NOMO-1 treated with dmso at 0.1 percent for 144 hours (cell line): Measurements from ENCODE around the gene SORCS2.

Experiments used
- DNase-seq: peaks from one replicate; lab custom pipeline; 2025; ENCODE audit not compliant: unreplicated experiment; lab: John Stamatoyannopoulos, UW

SORCS2 gene

GRCh38 chr4:7747062-7747385 lies 554.7 kb downstream of the SORCS2 start:
- DNase-seq: no peak

DNA sequence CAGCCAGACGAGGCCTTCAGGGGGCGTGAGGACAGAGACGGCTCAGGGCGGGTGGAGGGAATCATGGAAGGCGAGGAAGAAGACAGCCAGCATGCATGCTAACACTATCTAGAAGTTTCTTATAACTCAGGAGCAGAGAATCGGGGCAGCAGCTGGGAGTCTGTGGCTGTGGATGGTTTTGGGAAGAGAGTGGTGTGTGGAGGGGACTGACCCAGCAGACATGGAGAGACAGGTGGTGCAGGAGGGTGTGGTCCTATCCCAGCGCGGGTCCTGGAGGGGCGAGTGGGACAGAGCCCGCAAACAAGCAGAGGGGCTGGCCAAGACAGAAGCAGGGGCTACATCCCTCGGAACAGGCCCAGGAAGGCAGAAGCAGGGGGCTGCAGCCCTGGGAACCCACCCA lies 555.2 kb downstream of the SORCS2 start:
- DNase-seq: no peak

- no peak for DNase-seq
Observed at GRCh38 chr4:7750523-7750922, 558.2 kb downstream of the SORCS2 start.

DNA sequence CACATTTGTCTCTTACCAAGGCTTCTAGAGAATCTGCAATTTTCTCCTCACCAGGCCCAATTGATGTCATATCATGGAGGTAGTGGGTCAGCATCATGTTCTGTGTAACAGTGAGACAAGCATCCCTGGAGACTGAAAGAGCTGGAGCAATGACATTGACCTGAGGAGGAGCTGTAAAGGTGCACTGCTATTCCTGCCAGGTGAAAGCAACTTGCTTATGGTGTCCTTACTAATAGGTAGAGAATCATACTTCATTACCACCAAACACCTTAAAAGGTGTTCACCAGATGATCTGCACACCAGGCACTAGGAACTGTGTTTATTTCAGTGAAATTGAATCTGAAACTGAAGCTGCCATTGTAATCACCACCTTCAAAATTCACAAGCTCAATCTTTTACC lies 558.6 kb downstream of the SORCS2 start:
- DNase-seq: no peak

GRCh38 chr4:7752649-7753048 lies 560.3 kb downstream of the SORCS2 start:
- DNase-seq: no peak

DNA sequence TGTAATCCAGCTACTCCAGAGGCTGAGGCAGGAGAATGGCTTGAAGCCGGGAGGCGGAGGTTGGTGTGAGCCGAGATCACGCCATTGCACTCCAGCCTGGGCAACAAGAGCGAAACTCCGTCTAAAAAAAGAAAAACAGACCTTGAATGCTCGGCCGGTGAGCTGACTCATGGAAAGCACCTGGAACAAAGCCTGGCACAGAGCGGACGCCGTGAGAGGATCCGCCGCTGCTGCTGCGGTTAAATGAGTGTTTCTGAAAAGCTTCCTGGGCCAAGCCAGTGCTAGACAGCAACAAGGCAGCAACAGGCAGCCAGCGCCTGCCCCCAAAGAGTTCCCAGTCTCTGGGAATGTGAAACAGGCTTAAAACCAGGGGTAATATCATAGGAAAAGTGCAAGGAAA lies 560.9 kb downstream of the SORCS2 start:
- no peak for DNase-seq

DNA sequence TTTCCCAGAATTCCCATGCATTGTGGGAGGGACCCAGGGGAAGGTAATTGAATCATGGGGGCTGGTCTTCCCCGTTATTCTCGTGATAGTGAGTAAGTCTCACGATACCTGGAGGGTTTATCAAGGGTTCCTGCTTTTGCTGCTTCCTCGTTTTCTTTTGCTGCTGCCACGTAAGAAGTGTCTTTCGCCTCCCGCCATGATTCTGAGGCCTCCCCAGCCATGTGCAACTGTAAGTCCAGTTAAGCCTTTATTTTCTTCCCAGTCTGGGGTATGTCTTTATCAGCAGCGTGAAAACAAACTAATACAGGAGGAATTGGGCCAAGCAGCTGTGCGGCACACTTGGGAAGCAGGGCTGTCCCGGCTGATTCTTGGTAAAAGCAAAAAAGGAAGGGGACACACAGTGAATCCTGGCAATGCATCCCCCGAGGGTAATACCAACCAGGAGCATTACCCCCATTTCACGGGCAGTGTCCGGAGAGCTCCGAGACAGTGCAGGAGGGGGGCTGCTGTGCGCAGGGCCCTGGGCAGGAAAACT lies 561.7 kb downstream of the SORCS2 start:
- no peak for DNase-seq

GRCh38 chr4:7754565-7755262 lies 562.4 kb downstream of the SORCS2 start:
- no peak for DNase-seq

- DNase-seq: no peak
Observed at GRCh38 chr4:7755561-7755960, 563.2 kb downstream of the SORCS2 start.

GRCh38 chr4:7756071-7756470 lies 563.7 kb downstream of the SORCS2 start:
- DNase-seq: no peak

GRCh38 chr4:7756561-7757355 lies 564.4 kb downstream of the SORCS2 start:
- DNase-seq: no peak

DNA sequence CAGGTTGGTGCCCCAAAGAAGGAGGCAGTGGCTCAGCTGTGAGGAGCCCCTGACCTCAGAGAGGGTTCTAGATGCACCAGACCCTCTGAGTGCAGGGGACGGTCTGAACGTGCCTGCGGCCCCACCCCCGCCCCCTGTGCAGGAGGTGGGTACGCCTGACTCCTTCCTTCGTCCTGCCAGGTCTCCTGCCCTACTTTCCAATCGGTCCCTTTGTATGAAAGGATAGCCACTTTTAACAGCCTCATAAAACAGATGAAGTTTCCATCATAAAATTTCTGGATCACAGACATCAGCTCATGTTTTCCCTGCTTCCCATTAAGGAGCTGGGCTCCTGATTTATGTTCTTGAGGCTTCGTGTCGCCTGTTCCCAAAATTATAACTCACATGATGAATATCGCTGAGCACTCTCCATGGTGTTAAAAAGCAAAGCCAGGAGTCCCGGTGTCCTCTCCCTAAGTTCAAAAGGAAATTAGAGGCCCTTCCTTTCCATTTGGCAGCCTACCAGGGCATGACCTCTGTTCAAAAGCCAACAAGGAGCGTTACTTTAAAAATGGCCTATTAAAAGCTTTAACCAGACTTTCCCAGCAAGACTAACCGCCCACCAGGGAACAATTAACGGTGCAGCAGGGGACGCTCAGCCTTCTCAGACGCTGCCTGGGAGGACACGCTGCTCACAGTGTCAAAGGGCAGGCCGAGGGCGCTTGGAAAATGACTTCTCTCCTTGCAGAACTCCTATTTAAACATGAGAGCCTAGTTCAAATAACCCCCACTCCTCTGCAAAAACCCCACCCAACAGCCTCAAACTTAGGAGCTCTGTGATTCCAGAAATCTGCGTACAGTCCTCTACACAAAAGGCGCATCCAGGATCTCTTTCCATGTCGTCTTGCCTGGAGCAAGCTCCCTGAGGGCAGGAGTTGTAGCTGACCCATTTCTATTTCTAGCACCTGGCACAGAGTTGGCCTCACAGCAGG lies 565.4 kb downstream of the SORCS2 start:
- no peak for DNase-seq

GRCh38 chr4:7758476-7758875 lies 566.1 kb downstream of the SORCS2 start:
- no peak for DNase-seq

- no peak for DNase-seq
Observed at GRCh38 chr4:7759216-7759615, 566.9 kb downstream of the SORCS2 start.

DNA sequence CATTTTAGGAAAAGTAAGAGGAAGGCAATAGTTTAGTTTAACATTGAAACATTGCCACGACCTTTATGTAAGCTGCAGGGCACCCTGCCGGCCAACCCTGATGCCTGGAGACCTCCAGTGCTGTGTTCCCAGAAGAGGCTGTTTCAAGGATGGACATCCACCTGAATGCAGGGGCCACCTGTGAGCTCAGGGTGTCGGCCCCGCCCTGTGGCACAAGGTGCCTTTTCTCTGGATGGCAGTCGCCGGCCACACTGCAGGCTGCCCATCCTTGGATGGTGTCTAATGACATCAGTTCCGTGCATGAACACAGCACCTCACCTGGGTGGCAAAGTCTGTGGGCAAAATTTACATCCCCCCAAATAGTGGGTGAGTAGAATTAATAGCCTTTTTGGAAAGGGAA lies 567.3 kb downstream of the SORCS2 start:
- no peak for DNase-seq

- no peak for DNase-seq
Observed at GRCh38 chr4:7760228-7760627, 567.9 kb downstream of the SORCS2 start.

GRCh38 chr4:7760706-7761105 lies 568.4 kb downstream of the SORCS2 start:
- DNase-seq: no peak

DNA sequence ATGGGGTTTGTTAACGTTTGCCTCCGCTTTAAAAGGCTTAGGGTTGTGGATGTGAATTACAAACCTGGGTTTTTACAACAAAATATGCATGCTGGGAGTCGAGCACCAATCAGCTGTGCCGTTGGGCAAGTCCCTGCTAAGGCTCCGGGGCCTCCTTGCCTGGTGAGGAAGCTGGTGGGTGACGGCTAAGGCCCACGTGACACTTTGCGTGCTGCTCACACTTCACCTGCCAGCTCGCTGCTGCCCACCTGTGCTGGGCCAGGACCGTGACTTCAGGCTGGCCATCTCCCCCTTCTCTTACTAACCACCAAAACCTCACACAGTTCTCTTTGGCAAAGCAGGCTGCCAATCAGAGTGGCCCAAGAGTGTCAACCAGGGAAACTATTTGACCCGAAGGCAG lies 569.0 kb downstream of the SORCS2 start:
- DNase-seq: no peak

DNA sequence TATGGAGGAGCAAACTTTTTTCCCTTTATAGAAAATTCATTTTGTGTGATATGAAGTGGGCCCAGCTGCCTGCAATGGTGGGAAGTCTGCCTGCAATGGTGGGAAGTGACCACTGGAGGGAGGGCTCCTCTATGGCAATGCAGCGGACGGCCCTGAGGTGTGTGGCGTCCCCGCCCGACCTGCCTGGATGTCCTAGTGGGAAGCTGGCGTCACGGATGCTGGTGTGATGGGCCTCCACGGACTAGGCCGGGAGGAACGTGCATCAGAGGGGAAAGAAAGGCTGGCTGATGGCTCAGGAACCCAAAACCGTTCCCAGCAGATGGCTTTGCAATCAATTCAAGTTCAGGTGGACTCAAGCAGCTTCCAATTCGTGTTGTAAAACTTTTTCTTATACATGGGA lies 569.4 kb downstream of the SORCS2 start:
- DNase-seq: peak; percentile 7

DNA sequence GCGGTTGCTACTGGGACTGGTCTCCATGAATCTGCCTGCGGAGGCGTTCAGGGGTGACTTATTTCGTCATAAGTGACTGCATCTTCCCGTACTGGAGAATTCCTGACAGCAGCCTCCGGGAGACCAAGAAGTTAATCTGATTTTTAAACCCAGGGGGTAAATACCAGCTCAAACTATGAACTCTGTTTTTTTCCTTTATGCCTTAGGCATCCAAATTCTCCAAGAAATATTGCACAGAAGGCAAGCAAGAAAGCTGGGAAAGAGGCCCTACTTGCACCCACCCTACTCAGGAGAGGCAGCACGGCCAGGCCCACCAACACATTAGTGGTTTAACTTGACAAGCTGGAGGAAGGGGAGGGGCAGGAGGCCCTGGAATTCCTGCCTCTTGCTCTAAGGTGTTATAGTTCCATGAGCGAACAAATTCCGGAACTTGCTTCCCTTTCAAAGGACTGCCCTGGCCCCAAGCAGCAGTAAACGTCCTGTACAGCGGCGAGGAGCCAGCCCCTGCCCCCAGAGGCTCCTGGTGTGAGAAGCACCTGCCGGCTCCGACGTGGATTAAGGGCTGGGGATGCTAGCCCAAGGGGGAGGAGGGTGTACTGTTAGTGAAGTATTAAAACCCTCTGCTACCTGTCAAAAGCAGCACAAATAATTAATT lies 570.2 kb downstream of the SORCS2 start:
- no peak for DNase-seq

GRCh38 chr4:7763106-7763505 lies 570.8 kb downstream of the SORCS2 start:
- DNase-seq: no peak
